NCI-H460 (cell line): Measurements from ENCODE around the gene CALML3. TPM values are rescaled to one million over a fixed set of nuclear protein-coding genes. Genes with fewer than 3 reads are reported as not detected.
"Not testable (repeated sequence)": the region's sequence is repeated elsewhere in the genome, so short reads cannot be mapped to it uniquely, and the experiment has no call there.

Experiments
- DNase-seq: peaks from one replicate; pipeline ENCODE4 v3.0.0-alpha.2; 2016; ENCODE audit warnings: low read depth; ENCODE audit errors: extremely low read depth
- polyA plus RNA-seq: library from polyadenylated mRNA; depleted of rRNA; stranded (reverse); fragments of >200 nt; gene quantifications from 2 replicates; pipeline ENCODE4 v1.2.3, GENCODE V29; 2014; cell fraction: nucleus; rRNA removed
- total RNA-seq: library from RNA; depleted of rRNA; stranded (reverse); fragments of >200 nt; shearing (Covaris generic); gene quantifications from 2 replicates; pipeline ENCODE4 v1.2.3, GENCODE V29; 2014; rRNA removed

CALML3 gene
- total RNA-seq, result not detected in 2 replicates
- polyA plus RNA-seq, result not detected in 2 replicates

- DNase-seq, result no peak
Measured at GRCh38 chr10:5524641-5525560, at the start of gene CALML3. Gene CALML3, plus strand, starts transcription at chr10:5524961. Its CDS starts 125 bp downstream, at chr10:5525086.

- not testable (repeated sequence) for DNase-seq
Measured at GRCh38 chr10:5475088-5475487, 49.7 kb upstream of the CALML3 start.

- DNase-seq, result not testable (repeated sequence)
Measured at GRCh38 chr10:5475974-5476807, 48.6 kb upstream of the CALML3 start.

GRCh38 chr10:5476918-5477525, 47.7 kb upstream of the CALML3 start:
- DNase-seq, result no peak

- DNase-seq, result no peak
Measured at GRCh38 chr10:5477948-5478693, 46.6 kb upstream of the CALML3 start.

GRCh38 chr10:5478694-5479305, 46.0 kb upstream of the CALML3 start:
- no peak for DNase-seq

- no peak for DNase-seq
Measured at GRCh38 chr10:5479481-5480161, 45.1 kb upstream of the CALML3 start.

GRCh38 chr10:5480162-5480941, 44.4 kb upstream of the CALML3 start:
- no peak for DNase-seq

- no peak for DNase-seq
Measured at GRCh38 chr10:5481121-5481520, 43.6 kb upstream of the CALML3 start.

GRCh38 chr10:5482016-5482415, 42.7 kb upstream of the CALML3 start:
- DNase-seq, result no peak

- DNase-seq, result no peak
Measured at GRCh38 chr10:5484205-5484604, 40.6 kb upstream of the CALML3 start.

GRCh38 chr10:5485290-5485689, 39.5 kb upstream of the CALML3 start:
- DNase-seq, result no peak

- DNase-seq, result no peak
Measured at GRCh38 chr10:5485948-5486852, 38.6 kb upstream of the CALML3 start.

- no peak for DNase-seq
Measured at GRCh38 chr10:5486853-5487235, 37.9 kb upstream of the CALML3 start.

GRCh38 chr10:5488272-5489161, 36.2 kb upstream of the CALML3 start:
- DNase-seq, result no peak

- DNase-seq, result no peak
Measured at GRCh38 chr10:5490032-5490431, 34.7 kb upstream of the CALML3 start.
